Spleen (tissue), 11 donors: ENCODE data around the gene PNMA3. TPM values are rescaled to one million over a fixed set of nuclear protein-coding genes. Genes with fewer than 3 reads are reported as not detected.
"Not testable (repeated sequence)": the region's sequence is repeated elsewhere in the genome, so short reads cannot be mapped to it uniquely, and the experiment has no call there.

ENCODE experiments used
- DNase-seq: peaks from one replicate; pipeline ENCODE4 v3.0.0-alpha.2; 2020
- H3K27ac ChIP-seq, 8 donors: fragments of 200-600 bp; sonication (generic) in 7 of 8; 1 replicate in 4 of 8; 2 replicates in 4 of 8; pipeline versions ENCODE4 v1.5.0 to v1.8.0; 2016 to 2021; ENCODE audit warnings: inconsistent platforms in 4 of 8, mild to moderate bottlenecking in 4 of 8, moderate library complexity in 1 of 8
- H3K27me3 ChIP-seq, 7 donors: fragments of 200-600 bp; sonication (generic) in 6 of 7; replicated peaks in 1 of 7; 1 replicate in 4 of 7; 2 replicates in 3 of 7; pipeline versions ENCODE4 v1.5.0 to v1.8.0; 2016 to 2021; ENCODE audit warnings: inconsistent platforms in 3 of 7, mild to moderate bottlenecking in 1 of 7
- H3K36me3 ChIP-seq, 6 donors: fragments of 200-600 bp; sonication (generic) in 5 of 6; 1 replicate in 4 of 6; 2 replicates in 2 of 6; pipeline versions ENCODE4 v1.5.0 to v1.8.0; 2016 to 2021; ENCODE audit warnings: inconsistent platforms in 2 of 6
- H3K4me1 ChIP-seq, 6 donors: fragments of 200-600 bp; sonication (generic) in 5 of 6; 1 replicate in 3 of 6; 2 replicates in 3 of 6; pipeline versions ENCODE4 v1.5.0 to v1.8.0; 2016 to 2021; ENCODE audit warnings: inconsistent platforms in 3 of 6
- H3K4me3 ChIP-seq, 8 donors: fragments of 200-600 bp; sonication (generic) in 7 of 8; 1 replicate in 4 of 8; 2 replicates in 4 of 8; pipeline versions ENCODE4 v1.5.0 to v1.8.0; 2016 to 2021; ENCODE audit warnings: inconsistent platforms in 4 of 8, mild to moderate bottlenecking in 4 of 8, moderate library complexity in 2 of 8
- H3K9me3 ChIP-seq, 8 donors: fragments of 200-600 bp; sonication (generic) in 7 of 8; 1 replicate in 4 of 8; 2 replicates in 4 of 8; pipeline versions ENCODE4 v1.5.0 to v1.8.0; 2016 to 2021; ENCODE audit warnings: inconsistent platforms in 4 of 8
- POLR2A ChIP-seq, 3 donors: fragments of 450-650 bp; IDR thresholded peaks; one replicate each; pipeline ENCODE4 v1.5.1; 2017; ENCODE audit warnings: antibody characterized with exemption in 3 of 3, mild to moderate bottlenecking in 1 of 3
- POLR2AphosphoS5 ChIP-seq, 3 donors: sonication (generic); formaldehyde crosslinking; IDR thresholded peaks; one replicate each; pipeline ENCODE4 v1.5.1; 2017; ENCODE audit warnings: antibody characterized with exemption in 3 of 3
- WGBS, 5 donors: extraction: QIAGEN DNeasy Blood & Tissue Kit in 3 of 5; methylation state at CpG; one replicate each; pipeline versions ENCODE4 v1.1.5 to v1.1.7; 2013 to 2018; 5-methylcytosine and 5-hydroxymethylcytosine counted together
- intact Hi-C: fragments of 100-400 bp; cut with DNase I; formaldehyde crosslinking; loops from one replicate; pipeline ENCODE4 v1.15.0; 2023; ENCODE audit warnings: low total_unique reads
- polyA plus RNA-seq, 3 donors: library from polyadenylated mRNA; stranded (reverse); fragments of 200-250 nt; gene quantifications; one replicate each; pipeline ENCODE4 v1.2.1, GENCODE V29; 2013
- total RNA-seq, 7 donors: library from RNA; depleted of rRNA in 3 of 7; stranded (reverse); fragments of >200 nt in 3 of 7; fragmentation: NEBNext Ultra II Directional in 4 of 7; extraction: Animal tissue kit (Norgen Biotek cat#: 25700) in 4 of 7; gene quantifications; one replicate each; pipeline versions ENCODE4 v1.1.0 to v1.2.1, GENCODE V29; 2016 to 2021
- TF ChIP-seq, protein P1 (sequence below), 11 experiments: fragments of 200-600 bp in 7 of 11; fragments of 450-650 bp in 4 of 11; sonication (generic) in 4 of 11; IDR thresholded peaks in 8 of 11; conservative IDR thresholded peaks in 3 of 11; 1 replicate in 7 of 11; 2 replicates in 4 of 11; pipeline versions ENCODE4 v1.4.0 to v1.8.0; 2016 to 2021; ENCODE audit warnings: antibody characterized with exemption in 11 of 11, inconsistent platforms in 4 of 11, mild to moderate bottlenecking in 1 of 11
- donor health status: healthy with polysubstance abuse.
- donor health status: DM: no; HTN: no; CAD: no; lungs with moderate emphysema.
- donor health status: DM: no; HTN: no; CAD: no.
- donor health status: Bipolar disorder and iron deficiency.
- donor health status: healthy.
- donor health status: DM: no; HTN: no; CAD: no.
- donor health status: DM: yes; HTN: yes; CAD: no.

PNMA3 gene
- total and polyA plus RNA-seq, 10 donors: 1.2 to 3.4 (median 2.4) TPM

DNA sequence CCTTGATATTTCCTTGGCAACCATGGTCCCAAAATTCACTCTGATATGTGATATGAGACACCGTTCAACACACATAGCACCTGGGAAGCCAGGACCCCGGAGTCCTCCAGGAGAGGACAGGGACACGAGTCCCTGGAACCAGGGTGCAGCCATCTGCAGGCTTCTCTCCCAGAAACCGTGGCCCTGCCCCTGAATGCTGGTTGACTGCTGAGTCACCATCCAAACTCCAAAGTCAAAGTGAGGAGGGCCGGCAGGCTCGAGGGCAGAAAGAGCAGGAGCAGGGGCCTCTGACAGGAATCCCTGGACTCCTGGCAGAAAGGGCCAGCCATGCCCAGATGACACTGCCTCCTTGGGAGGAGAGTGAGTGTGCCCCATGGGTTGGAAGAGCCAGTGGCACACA is 9.1 kb downstream of the PNMA3 start:
- WGBS, 5 donors: 51 to 84% (median 76%) methylated on average over 3 to 6 of the region's 6 CpGs
- Histone ChIP-seq H3K4me1 (no peaks in the 10 kb centered on the region), H3K4me3 (no peak overlapping the region), H3K9me3 (no peaks in the 10 kb centered on the region), H3K27ac (no peak overlapping the region), H3K36me3 (no peaks in the 10 kb centered on the region), H3K27me3 (no peaks in the 10 kb centered on the region)
- intact Hi-C loops: no loop called here
- no peak for DNase-seq
- TF ChIP-seq POLR2A (IDR thresholded peaks at IDR 0.05): no peak

DNA sequence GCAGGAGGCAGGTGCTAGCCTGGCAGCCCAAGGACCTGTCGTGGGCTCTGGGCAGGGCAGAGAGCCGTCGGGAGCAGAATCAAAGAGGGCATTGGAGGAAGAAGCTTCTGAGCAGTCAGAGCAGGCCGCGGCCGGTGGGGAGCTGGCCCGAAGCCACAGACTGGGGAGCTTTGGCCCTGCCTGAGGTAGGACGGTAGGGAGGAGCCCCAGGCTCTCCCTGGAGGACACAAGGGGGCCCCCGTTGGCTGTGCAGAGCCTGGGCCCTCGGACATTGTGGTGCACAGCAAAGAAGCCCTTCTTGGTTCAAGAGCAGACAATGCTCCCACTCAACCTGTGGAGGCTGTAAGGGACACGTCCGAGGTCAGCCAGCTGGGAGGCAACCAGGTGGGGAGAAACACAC is 10.1 kb downstream of the PNMA3 start:
- H3K36me3 ChIP-seq, H3K27ac ChIP-seq, H3K4me1 ChIP-seq, H3K9me3 ChIP-seq, H3K4me3 ChIP-seq, intact Hi-C loops, DNase-seq, H3K27me3 ChIP-seq: not testable (repeated sequence)
- 73 to 86% methylated on average over 3 of the region's 12 CpGs; no CpG with 5 or more reads in 3 of the 5 donors for WGBS, 5 donors

- H3K36me3 ChIP-seq, DNase-seq, intact Hi-C loops, H3K4me1 ChIP-seq, H3K9me3 ChIP-seq, H3K4me3 ChIP-seq, H3K27me3 ChIP-seq, H3K27ac ChIP-seq: not testable (repeated sequence)
- no CpG with 5 or more reads among the region's 76 CpGs for WGBS, 5 donors
Measured at GRCh38 chrX:153071909-153072583, 15.8 kb downstream of the PNMA3 start, which contains the start of gene PNMA6A. PNMA6A (plus strand) TSS chrX:153072454; CDS start chrX:153073063, 609 bp downstream.

GRCh38 chrX:153073331-153073730 is 17.1 kb downstream of the PNMA3 start:
- H3K4me3 ChIP-seq, H3K36me3 ChIP-seq, H3K27ac ChIP-seq, H3K9me3 ChIP-seq, intact Hi-C loops, H3K4me1 ChIP-seq, H3K27me3 ChIP-seq, DNase-seq: not testable (repeated sequence)
- WGBS, 5 donors: 84 to 95% methylated on average over 3 to 7 of the region's 29 CpGs; no CpG with 5 or more reads in 3 of the 5 donors

DNA sequence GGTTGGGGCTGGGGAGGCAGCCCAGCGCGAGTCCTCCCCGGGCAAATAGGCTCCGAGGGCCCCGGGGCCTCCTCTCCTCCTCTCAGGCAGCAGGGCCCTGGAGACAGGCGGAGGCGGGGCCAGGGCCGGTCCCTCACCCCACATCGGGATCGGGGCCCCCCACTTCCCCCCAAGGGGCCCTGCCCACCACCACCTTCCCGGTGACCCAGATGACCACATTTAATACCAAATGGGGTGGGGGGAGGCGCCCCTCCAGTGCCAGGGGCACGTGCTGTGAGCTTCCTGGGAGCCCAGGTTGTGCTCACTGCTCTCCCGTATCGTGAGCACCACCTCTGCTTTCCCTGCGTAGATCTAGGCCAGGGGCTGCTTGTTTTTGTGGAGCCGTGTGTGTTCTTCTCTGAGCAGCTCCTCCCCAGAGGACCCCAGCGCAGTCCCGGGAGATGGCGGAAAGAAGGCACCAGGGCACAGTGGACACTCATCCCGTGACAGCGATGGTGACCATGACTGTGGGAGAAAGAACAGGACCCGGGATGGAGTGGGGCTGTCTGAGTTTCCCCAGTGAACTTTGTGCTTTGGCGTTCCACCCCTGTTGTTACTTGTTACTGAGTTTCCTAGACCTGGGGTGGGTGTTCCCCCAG is 18.1 kb downstream of the PNMA3 start:
- no peak overlapping the region for H3K4me3 ChIP-seq
- no peaks in the 10 kb centered on the region for H3K36me3 ChIP-seq
- H3K27ac ChIP-seq: no peak overlapping the region
- TF ChIP-seq, protein P1, sequence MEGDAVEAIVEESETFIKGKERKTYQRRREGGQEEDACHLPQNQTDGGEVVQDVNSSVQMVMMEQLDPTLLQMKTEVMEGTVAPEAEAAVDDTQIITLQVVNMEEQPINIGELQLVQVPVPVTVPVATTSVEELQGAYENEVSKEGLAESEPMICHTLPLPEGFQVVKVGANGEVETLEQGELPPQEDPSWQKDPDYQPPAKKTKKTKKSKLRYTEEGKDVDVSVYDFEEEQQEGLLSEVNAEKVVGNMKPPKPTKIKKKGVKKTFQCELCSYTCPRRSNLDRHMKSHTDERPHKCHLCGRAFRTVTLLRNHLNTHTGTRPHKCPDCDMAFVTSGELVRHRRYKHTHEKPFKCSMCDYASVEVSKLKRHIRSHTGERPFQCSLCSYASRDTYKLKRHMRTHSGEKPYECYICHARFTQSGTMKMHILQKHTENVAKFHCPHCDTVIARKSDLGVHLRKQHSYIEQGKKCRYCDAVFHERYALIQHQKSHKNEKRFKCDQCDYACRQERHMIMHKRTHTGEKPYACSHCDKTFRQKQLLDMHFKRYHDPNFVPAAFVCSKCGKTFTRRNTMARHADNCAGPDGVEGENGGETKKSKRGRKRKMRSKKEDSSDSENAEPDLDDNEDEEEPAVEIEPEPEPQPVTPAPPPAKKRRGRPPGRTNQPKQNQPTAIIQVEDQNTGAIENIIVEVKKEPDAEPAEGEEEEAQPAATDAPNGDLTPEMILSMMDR (IDR thresholded peaks at IDR 0.05 in 8 of 11, conservative IDR thresholded peaks at IDR 0.05 in 3 of 11): no peak
- TF ChIP-seq POLR2AphosphoS5 (IDR thresholded peaks at IDR 0.05): no peak
- TF ChIP-seq POLR2A (IDR thresholded peaks at IDR 0.05): no peak
- no peaks in the 10 kb centered on the region for H3K4me1 ChIP-seq
- H3K9me3 ChIP-seq: no peaks in the 10 kb centered on the region
- intact Hi-C loops: no loop called here
- no peak for DNase-seq
- 81 to 93% (median 89%) methylated on average over 4 to 21 of the region's 24 CpGs for WGBS, 5 donors
- peaks cover 0 to 3% (median 0%) of the 10 kb centered on the region in 7 donors for H3K27me3 ChIP-seq

DNA sequence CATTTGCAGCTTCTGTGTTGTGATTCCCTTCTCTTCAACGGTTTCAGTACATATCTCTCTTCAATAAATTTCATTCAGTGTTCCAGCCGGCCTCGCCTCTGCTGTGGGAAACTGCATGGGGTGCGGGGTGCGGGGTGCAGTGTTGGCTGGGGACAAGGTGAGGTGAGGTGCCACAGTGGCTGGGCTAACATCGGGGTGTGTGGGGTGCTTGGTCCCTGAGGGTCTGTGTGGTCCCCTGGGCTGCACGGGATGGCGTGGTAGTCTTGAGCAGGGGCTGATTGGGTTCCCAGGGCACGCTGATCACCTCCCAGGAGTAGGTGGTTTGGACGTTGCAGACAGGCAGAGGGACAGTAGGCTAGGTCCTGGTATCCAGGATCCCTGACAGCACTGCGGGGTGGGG is 18.7 kb downstream of the PNMA3 start:
- H3K4me3 ChIP-seq: no peak overlapping the region
- H3K36me3 ChIP-seq: no peaks in the 10 kb centered on the region
- DNase-seq: no peak
- intact Hi-C loops: no loop called here
- no peaks in the 10 kb centered on the region for H3K4me1 ChIP-seq
- no peaks in the 10 kb centered on the region for H3K9me3 ChIP-seq
- TF ChIP-seq POLR2A (IDR thresholded peaks at IDR 0.05): no peak
- TF ChIP-seq, protein P1 (IDR thresholded peaks at IDR 0.05 in 8 of 11, conservative IDR thresholded peaks at IDR 0.05 in 3 of 11): no peak
- no peak for TF ChIP-seq POLR2AphosphoS5 (IDR thresholded peaks at IDR 0.05)
- peaks cover 0 to 3% (median 0%) of the 10 kb centered on the region in 7 donors for H3K27me3 ChIP-seq
- no peak overlapping the region for H3K27ac ChIP-seq
- WGBS, 5 donors: 82 to 93% (median 92%) methylated on average over 6 to 11 of the region's 11 CpGs
